Measurements from ENCODE around the gene AXL.

- TF ChIP-seq, protein P1, sequence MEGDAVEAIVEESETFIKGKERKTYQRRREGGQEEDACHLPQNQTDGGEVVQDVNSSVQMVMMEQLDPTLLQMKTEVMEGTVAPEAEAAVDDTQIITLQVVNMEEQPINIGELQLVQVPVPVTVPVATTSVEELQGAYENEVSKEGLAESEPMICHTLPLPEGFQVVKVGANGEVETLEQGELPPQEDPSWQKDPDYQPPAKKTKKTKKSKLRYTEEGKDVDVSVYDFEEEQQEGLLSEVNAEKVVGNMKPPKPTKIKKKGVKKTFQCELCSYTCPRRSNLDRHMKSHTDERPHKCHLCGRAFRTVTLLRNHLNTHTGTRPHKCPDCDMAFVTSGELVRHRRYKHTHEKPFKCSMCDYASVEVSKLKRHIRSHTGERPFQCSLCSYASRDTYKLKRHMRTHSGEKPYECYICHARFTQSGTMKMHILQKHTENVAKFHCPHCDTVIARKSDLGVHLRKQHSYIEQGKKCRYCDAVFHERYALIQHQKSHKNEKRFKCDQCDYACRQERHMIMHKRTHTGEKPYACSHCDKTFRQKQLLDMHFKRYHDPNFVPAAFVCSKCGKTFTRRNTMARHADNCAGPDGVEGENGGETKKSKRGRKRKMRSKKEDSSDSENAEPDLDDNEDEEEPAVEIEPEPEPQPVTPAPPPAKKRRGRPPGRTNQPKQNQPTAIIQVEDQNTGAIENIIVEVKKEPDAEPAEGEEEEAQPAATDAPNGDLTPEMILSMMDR (conservative IDR thresholded peaks at IDR 0.05; ENCODE audit: low read length): no peak
- no peak for TF ChIP-seq EZH2phosphoT487 (IDR thresholded peaks at IDR 0.05; ENCODE audit: borderline replicate concordance)
These were observed 16.5 kb downstream of the AXL start for GRCh38 chr19:41235480-41235879.

Data from Loucy (cell line).